Muscle of back (tissue), 11 donors: ENCODE data around the gene WASL. TPM values are rescaled to one million over a fixed set of nuclear protein-coding genes. Genes with fewer than 3 reads are reported as not detected.
"Not testable (repeated sequence)": the region's sequence is repeated elsewhere in the genome, so short reads cannot be mapped to it uniquely, and the experiment has no call there.

Source experiments
- DNase-seq, 3 donors: peaks; one replicate each; pipeline versions ENCODE4 v3.0.0 to v3.0.0-alpha.2; 2013
- polyA plus RNA-seq, 10 donors: library from polyadenylated mRNA; unstranded; fragments of 120-200 nt; gene quantifications; one replicate each; pipeline ENCODE4 v1.2.1, GENCODE V29; 2013; ENCODE audit not compliant: insufficient read length in 10 of 10

The WASL gene
- polyA plus RNA-seq, 10 donors, result 29.2 to 39.0 (median 34.3) TPM

GRCh38 chr7:123635551-123636359, 113.0 kb downstream of the WASL start:
- peak in 1 of 3 donors; percentile 32 for DNase-seq

GRCh38 chr7:123634011-123634573, 114.7 kb downstream of the WASL start:
- DNase-seq, result not testable (repeated sequence)

GRCh38 chr7:123633553-123633952, 115.2 kb downstream of the WASL start:
- no peak for DNase-seq

GRCh38 chr7:123632808-123633207, 116.0 kb downstream of the WASL start:
- no peak for DNase-seq

Other genes with a start within 250 kb of the WASL start
- gene IQUB, start 214.4 kb downstream of the WASL start, polyA plus RNA-seq, result under 1 TPM; 0.16 to 0.76 (median 0.29) TPM
- 100 to 1,000 TPM; 109 to 144 (median 131) TPM for gene NDUFA5, start 191.2 kb downstream of the WASL start, polyA plus RNA-seq
- 1 to 10 TPM; 2.0 to 8.0 (median 4.9) TPM for gene ASB15, start 147.2 kb downstream of the WASL start, polyA plus RNA-seq
- 100 to 1,000 TPM in 8 of 10 donors, 10 to 100 TPM in 2; 42.0 to 482 (median 162) TPM for gene LMOD2, start 93.1 kb downstream of the WASL start, polyA plus RNA-seq
- gene HYAL4, start 96.2 kb upstream of the WASL start, polyA plus RNA-seq, result not detected
- gene SPAM1, start 176.2 kb upstream of the WASL start, polyA plus RNA-seq, result not detected